WTC11 (cell line): ENCODE results near the gene ANG. TPM values are rescaled to one million over a fixed set of nuclear protein-coding genes. Genes with fewer than 3 reads are reported as not detected.
A peak's percentile ranks its signal among the peaks of the same experiment; 100 is the strongest.

ENCODE experiments used
- AFF4 ChIP-seq: sonication (generic); formaldehyde crosslinking; IDR thresholded peaks from 2 replicates; pipeline ENCODE4 v1.8.1; 2023; ENCODE audit warnings: mild to moderate bottlenecking, missing genetic modification reagents, borderline replicate concordance
- ATF1 ChIP-seq: sonication (generic); formaldehyde crosslinking; IDR thresholded peaks from 2 replicates; pipeline ENCODE4 v1.8.1; 2023; ENCODE audit warnings: mild to moderate bottlenecking, moderate library complexity, missing genetic modification reagents
- CREM ChIP-seq: sonication (generic); formaldehyde crosslinking; IDR thresholded peaks from 2 replicates; pipeline ENCODE4 v1.8.1; 2022; ENCODE audit warnings: mild to moderate bottlenecking, missing genetic modification reagents, moderate library complexity
- FOXP1 ChIP-seq: sonication (generic); formaldehyde crosslinking; IDR thresholded peaks from 2 replicates; pipeline ENCODE4 v1.8.0; 2022; ENCODE audit warnings: missing genetic modification reagents, mild to moderate bottlenecking, moderate library complexity, borderline replicate concordance
- KAT7 ChIP-seq: sonication (generic); formaldehyde crosslinking; IDR thresholded peaks from 2 replicates; pipeline ENCODE4 v1.8.1; 2023; ENCODE audit warnings: missing genetic modification reagents, mild to moderate bottlenecking, borderline replicate concordance
- MYBL2 ChIP-seq: sonication (generic); formaldehyde crosslinking; IDR thresholded peaks from 2 replicates; pipeline ENCODE4 v1.8.1; 2023; ENCODE audit warnings: mild to moderate bottlenecking, moderate library complexity, missing genetic modification reagents
- NFE2L1 ChIP-seq: sonication (generic); formaldehyde crosslinking; IDR thresholded peaks from 2 replicates; pipeline ENCODE4 v1.8.1; 2023; ENCODE audit warnings: missing genetic modification reagents
- OVOL2 ChIP-seq: fragments of 250-450 bp; sonication (Bioruptor Pico); IDR thresholded peaks from 2 replicates; pipeline ENCODE4 v1.9.0; 2021; ENCODE audit warnings: mild to moderate bottlenecking, borderline replicate concordance
- TEAD1 ChIP-seq: sonication (generic); formaldehyde crosslinking; IDR thresholded peaks from 2 replicates; pipeline ENCODE4 v1.8.0; 2022; ENCODE audit warnings: mild to moderate bottlenecking, missing genetic modification reagents
- USF1 ChIP-seq: sonication (generic); formaldehyde crosslinking; IDR thresholded peaks from 2 replicates; pipeline ENCODE4 v1.8.0; 2022; ENCODE audit warnings: mild to moderate bottlenecking, missing genetic modification reagents
- ZNF232 ChIP-seq: sonication (generic); formaldehyde crosslinking; IDR thresholded peaks from 2 replicates; pipeline ENCODE4 v1.8.0; 2022; ENCODE audit warnings: mild to moderate bottlenecking, missing genetic modification reagents
- ZNF263 ChIP-seq: sonication (generic); formaldehyde crosslinking; IDR thresholded peaks from 2 replicates; pipeline ENCODE4 v1.8.1; 2022; ENCODE audit warnings: low read depth, mild to moderate bottlenecking, moderate library complexity, missing genetic modification reagents
- ZNF425 ChIP-seq: fragments of 250-450 bp; sonication (Bioruptor Pico); conservative IDR thresholded peaks from 2 replicates; pipeline ENCODE4 v1.9.0; 2021; ENCODE audit warnings: mild to moderate bottlenecking
- total RNA-seq: library from RNA; stranded (reverse); gene quantifications from 3 replicates; pipeline ENCODE4 v1.2.3, GENCODE V29; 2021
- TF ChIP-seq, protein P1 (sequence below): sonication (generic); formaldehyde crosslinking; IDR thresholded peaks from 2 replicates; pipeline ENCODE4 v1.8.0; 2022; ENCODE audit warnings: missing genetic modification reagents
- TF ChIP-seq, protein P2 (sequence below): sonication (generic); formaldehyde crosslinking; IDR thresholded peaks from 2 replicates; pipeline ENCODE4 v1.8.1; 2023; ENCODE audit warnings: mild to moderate bottlenecking, missing genetic modification reagents

The ANG gene
- total RNA-seq, 1 experiment from 2014 or later: 4.8 TPM

DNA sequence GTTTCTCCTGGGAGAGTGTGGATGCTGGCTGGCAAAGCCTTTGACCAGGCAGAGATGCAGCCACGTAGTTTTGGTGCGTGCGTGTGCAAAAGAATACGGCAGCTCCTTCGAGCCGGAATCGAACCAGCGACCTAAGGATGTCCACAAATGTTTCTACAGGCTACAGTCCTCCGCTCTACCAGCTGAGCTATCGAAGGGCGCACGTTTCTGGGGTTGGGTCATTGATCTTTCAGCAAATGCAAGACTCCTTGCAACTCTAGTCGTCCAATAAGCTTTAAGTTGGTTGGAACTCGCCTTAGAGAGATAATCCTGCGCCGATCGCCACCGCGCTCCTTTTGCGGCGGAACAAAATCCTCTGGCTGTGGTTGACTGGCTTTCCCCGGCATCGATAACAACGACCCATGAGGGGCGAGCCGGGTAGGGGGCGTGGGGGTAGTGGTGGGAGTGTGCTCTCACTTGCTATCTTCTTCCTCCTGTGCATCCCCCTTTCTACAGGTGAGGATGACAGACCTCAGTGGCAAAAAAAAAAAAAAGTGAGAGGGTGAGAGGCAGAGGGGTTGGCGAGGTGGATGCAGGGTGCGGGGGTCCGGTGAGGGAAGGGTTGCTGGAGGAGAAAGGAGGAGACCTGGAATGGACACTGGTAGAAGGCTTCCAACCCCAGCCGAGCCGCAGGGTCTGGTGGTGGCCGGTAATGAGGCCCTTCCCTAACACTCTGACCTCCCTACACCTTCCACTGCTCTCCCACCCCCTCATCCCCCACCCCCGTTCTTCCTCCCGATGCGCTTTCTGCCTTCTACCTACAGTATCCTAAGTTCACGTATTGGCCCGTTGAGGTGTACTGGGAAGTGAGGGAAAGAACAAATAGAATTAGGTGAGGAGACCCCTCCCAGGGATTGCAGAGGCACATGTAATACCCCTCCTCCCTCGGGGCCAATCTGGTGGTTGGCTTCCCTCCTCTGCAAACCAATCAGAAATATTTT, 35.3 kb upstream of the ANG start (continued):
- TF ChIP-seq, protein P1, sequence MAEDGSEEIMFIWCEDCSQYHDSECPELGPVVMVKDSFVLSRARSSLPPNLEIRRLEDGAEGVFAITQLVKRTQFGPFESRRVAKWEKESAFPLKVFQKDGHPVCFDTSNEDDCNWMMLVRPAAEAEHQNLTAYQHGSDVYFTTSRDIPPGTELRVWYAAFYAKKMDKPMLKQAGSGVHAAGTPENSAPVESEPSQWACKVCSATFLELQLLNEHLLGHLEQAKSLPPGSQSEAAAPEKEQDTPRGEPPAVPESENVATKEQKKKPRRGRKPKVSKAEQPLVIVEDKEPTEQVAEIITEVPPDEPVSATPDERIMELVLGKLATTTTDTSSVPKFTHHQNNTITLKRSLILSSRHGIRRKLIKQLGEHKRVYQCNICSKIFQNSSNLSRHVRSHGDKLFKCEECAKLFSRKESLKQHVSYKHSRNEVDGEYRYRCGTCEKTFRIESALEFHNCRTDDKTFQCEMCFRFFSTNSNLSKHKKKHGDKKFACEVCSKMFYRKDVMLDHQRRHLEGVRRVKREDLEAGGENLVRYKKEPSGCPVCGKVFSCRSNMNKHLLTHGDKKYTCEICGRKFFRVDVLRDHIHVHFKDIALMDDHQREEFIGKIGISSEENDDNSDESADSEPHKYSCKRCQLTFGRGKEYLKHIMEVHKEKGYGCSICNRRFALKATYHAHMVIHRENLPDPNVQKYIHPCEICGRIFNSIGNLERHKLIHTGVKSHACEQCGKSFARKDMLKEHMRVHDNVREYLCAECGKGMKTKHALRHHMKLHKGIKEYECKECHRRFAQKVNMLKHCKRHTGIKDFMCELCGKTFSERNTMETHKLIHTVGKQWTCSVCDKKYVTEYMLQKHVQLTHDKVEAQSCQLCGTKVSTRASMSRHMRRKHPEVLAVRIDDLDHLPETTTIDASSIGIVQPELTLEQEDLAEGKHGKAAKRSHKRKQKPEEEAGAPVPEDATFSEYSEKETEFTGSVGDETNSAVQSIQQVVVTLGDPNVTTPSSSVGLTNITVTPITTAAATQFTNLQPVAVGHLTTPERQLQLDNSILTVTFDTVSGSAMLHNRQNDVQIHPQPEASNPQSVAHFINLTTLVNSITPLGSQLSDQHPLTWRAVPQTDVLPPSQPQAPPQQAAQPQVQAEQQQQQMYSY (CRISPR knock-in tag): no peak
- TF ChIP-seq USF1 (CRISPR knock-in tag) (no peak), NFE2L1 (CRISPR knock-in tag) (0 out of 2 replicates have a peak, but pooled peaks have one; percentile 42), KAT7 (no peak), ATF1 (CRISPR knock-in tag) (no peak), OVOL2 (CRISPR knock-in tag) (no peak), ZNF263 (no peak), MYBL2 (CRISPR knock-in tag) (no peak), ZNF425 (CRISPR knock-in tag) (no peak), CREM (CRISPR knock-in tag) (0 out of 2 replicates have a peak, but pooled peaks have one; percentile 35), ZNF232 (no peak), AFF4 (CRISPR knock-in tag) (no peak), TEAD1 (CRISPR knock-in tag) (no peak), FOXP1 (0 out of 2 replicates have a peak, but pooled peaks have one; percentile 26)
- TF ChIP-seq, protein P2, sequence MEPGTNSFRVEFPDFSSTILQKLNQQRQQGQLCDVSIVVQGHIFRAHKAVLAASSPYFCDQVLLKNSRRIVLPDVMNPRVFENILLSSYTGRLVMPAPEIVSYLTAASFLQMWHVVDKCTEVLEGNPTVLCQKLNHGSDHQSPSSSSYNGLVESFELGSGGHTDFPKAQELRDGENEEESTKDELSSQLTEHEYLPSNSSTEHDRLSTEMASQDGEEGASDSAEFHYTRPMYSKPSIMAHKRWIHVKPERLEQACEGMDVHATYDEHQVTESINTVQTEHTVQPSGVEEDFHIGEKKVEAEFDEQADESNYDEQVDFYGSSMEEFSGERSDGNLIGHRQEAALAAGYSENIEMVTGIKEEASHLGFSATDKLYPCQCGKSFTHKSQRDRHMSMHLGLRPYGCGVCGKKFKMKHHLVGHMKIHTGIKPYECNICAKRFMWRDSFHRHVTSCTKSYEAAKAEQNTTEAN (CRISPR knock-in tag): 0 out of 2 replicates have a peak, but pooled peaks have one; percentile 70
- TF ChIP-seq, all 79 proteins: peak for 7
